K562 (cell line): Measurements from ENCODE around the gene RAPGEFL1. TPM values are rescaled to one million over a fixed set of nuclear protein-coding genes. Genes with fewer than 3 reads are reported as not detected.
A peak's percentile ranks its signal among the peaks of the same experiment; 100 is the strongest.

ENCODE experiments used
- ATAC-seq: fragments of 200-7000 bp; cut with Tn5 transposase; 3 replicates; pipeline ENCODE4 v1.9.1; 2020; ENCODE audit warnings: moderate library complexity
- BruUV-seq: library from RNA; stranded (reverse); fragments of 400-500 nt; replicated peaks from 2 replicates; lab custom pipeline; 2021; lab: Mats Ljungman, UMichigan
- CTCF ChIA-PET: fragments of 300-600 bp; formaldehyde crosslinking; extraction: SDS; loops from one replicate; lab custom pipeline; 2021; ENCODE audit warnings: low intra/inter-chr PET ratio; lab: Yijun Ruan, JAX
- POLR2A ChIA-PET: fragments of 300-600, 350-650 bp; sonication (Branson Sonifier 250); formaldehyde crosslinking; extraction: SDS; loops from one replicate; lab custom pipeline; 2021; ENCODE audit warnings: antibody characterized with exemption, inconsistent platforms; lab: Yijun Ruan, JAX
- DNase-seq, 4 experiments: peaks; one replicate each; pipeline versions ENCODE4 v3.0.0 to v3.0.0-alpha.2; 2011 to 2018; ENCODE audit warnings: low spot score in 3 of 4, mixed read lengths in 3 of 4; ENCODE audit errors: extremely low read depth in 1 of 4
- FAIRE-seq: peaks from 2 replicates; lab custom pipeline; 2011; peaks lifted over from hg19 to GRCh38; lab: Jason Lieb, UNC
- H2AFZ ChIP-seq: 2 replicates; pipeline ENCODE4 v1.6.0; 2011; ENCODE audit warnings: low read depth, low read length, control low read depth, inconsistent platforms
- H3K27ac ChIP-seq: fragments of 200-600 bp; 3 replicates; pipeline ENCODE4 v1.8.0; 2011; ENCODE audit warnings: low read depth, mild to moderate bottlenecking, control low read depth, inconsistent platforms, low read length, moderate library complexity, mixed read lengths; ENCODE audit errors: extremely low read depth
- H3K27me3 ChIP-seq, 2 experiments: fragments of 300-600 bp in 1 of 2; 2 replicates in 1 of 2; 3 replicates in 1 of 2; pipeline versions ENCODE4 v1.6.0 to v1.8.0; 2011; ENCODE audit warnings: inconsistent platforms in 2 of 2, low read length in 2 of 2, mild to moderate bottlenecking in 1 of 2, mixed read lengths in 1 of 2, moderate library complexity in 1 of 2; ENCODE audit not compliant: control insufficient read depth in 2 of 2, insufficient read depth in 2 of 2
- H3K36me3 ChIP-seq: fragments of 300-600 bp; 3 replicates; pipeline ENCODE4 v1.8.0; 2011; ENCODE audit warnings: mild to moderate bottlenecking, low read length, inconsistent platforms; ENCODE audit not compliant: control insufficient read depth, insufficient read depth
- H3K4me1 ChIP-seq, 2 experiments: fragments of 200-600 bp in 1 of 2; replicated peaks in 1 of 2; 2 replicates in 1 of 2; 3 replicates in 1 of 2; pipeline versions ENCODE4 v1.5.1 to v1.8.0; 2011; ENCODE audit warnings: inconsistent platforms in 2 of 2, low read length in 2 of 2, mild to moderate bottlenecking in 1 of 2, mixed read lengths in 1 of 2, moderate library complexity in 1 of 2; ENCODE audit not compliant: control insufficient read depth in 2 of 2, insufficient read depth in 2 of 2
- H3K4me2 ChIP-seq: 2 replicates; pipeline ENCODE4 v1.6.1; 2011; ENCODE audit warnings: low read length, control low read depth, inconsistent platforms, mixed read lengths; ENCODE audit not compliant: insufficient read depth
- H3K4me3 ChIP-seq: fragments of 200-600 bp; sonication (generic), shearing (Covaris generic); 2 replicates; pipeline ENCODE4 v1.5.1; 2016; ENCODE audit warnings: control low read depth, inconsistent platforms
- H3K79me2 ChIP-seq: fragments of 200-600 bp; 3 replicates; pipeline ENCODE4 v1.8.0; 2011; ENCODE audit warnings: low read length, inconsistent platforms; ENCODE audit not compliant: control insufficient read depth, insufficient read depth
- H3K9ac ChIP-seq, 2 experiments: 2 replicates each; pipeline versions ENCODE4 v1.6.0 to v1.6.1; 2011; ENCODE audit warnings: low read depth in 2 of 2, low read length in 2 of 2, control low read depth in 1 of 2, inconsistent platforms in 1 of 2, mild to moderate bottlenecking in 1 of 2, mixed read lengths in 1 of 2; ENCODE audit not compliant: insufficient read depth in 1 of 2
- H3K9me1 ChIP-seq: one replicate; pipeline ENCODE4 v1.6.0; 2011; ENCODE audit warnings: inconsistent platforms, mild to moderate bottlenecking, low read length, moderate library complexity; ENCODE audit not compliant: control insufficient read depth, insufficient read depth
- H3K9me3 ChIP-seq: replicated peaks from 2 replicates; pipeline ENCODE4 v1.5.1; 2011; ENCODE audit warnings: low read depth, low read length, inconsistent platforms; ENCODE audit not compliant: control insufficient read depth, insufficient read depth
- H4K20me1 ChIP-seq: replicated peaks from 2 replicates; pipeline ENCODE4 v1.6.1; 2011; ENCODE audit warnings: low read length, inconsistent platforms, mixed read lengths; ENCODE audit not compliant: control insufficient read depth, insufficient read depth
- FIP1L1 ChIP-seq: fragments of 200-400 bp; formaldehyde crosslinking; IDR thresholded peaks from 2 replicates; pipeline ENCODE4 v1.6.1; 2018; ENCODE audit warnings: mild to moderate bottlenecking, low read depth, low read length; ENCODE audit not compliant: poor library complexity, severe bottlenecking
- FOXM1 ChIP-seq, 2 experiments: fragments of 450-650 bp in 1 of 2; sonication (generic) in 1 of 2; formaldehyde crosslinking in 1 of 2; IDR thresholded peaks; 2 replicates each; pipeline versions ENCODE4 v1.6.1 to v1.9.0; 2017 to 2022; ENCODE audit warnings: low read depth in 2 of 2, mild to moderate bottlenecking in 2 of 2, missing genetic modification reagents in 1 of 2, moderate library complexity in 1 of 2
- HDGF ChIP-seq: fragments of 450-650 bp; IDR thresholded peaks from 2 replicates; pipeline ENCODE4 v1.6.1; 2016
- HMG20A ChIP-seq: fragments of 450-650 bp; formaldehyde crosslinking; conservative IDR thresholded peaks from 2 replicates; pipeline ENCODE4 v1.4.0; 2020; ENCODE audit warnings: mild to moderate bottlenecking, mixed read lengths
- HNRNPUL1 ChIP-seq: fragments of 200-400 bp; formaldehyde crosslinking; IDR thresholded peaks from 2 replicates; pipeline ENCODE4 v1.6.1; 2017; ENCODE audit warnings: low read length
- MAFG ChIP-seq: fragments of 450-650 bp; conservative IDR thresholded peaks from 2 replicates; pipeline ENCODE4 v1.6.1; 2016; ENCODE audit warnings: missing genetic modification characterization, missing compliant biosample characterization
- MLLT1 ChIP-seq, 2 experiments: fragments of 450-650 bp; IDR thresholded peaks; 2 replicates each; pipeline ENCODE4 v1.6.1; 2016
- NCOR1 ChIP-seq: fragments of 450-650 bp; IDR thresholded peaks from 2 replicates; pipeline ENCODE4 v1.6.1; 2016; ENCODE audit warnings: mild to moderate bottlenecking, moderate library complexity
- NFYB ChIP-seq: IDR thresholded peaks from 2 replicates; pipeline ENCODE4 v1.6.1; 2011; ENCODE audit warnings: mild to moderate bottlenecking, moderate library complexity; ENCODE audit not compliant: insufficient read length; ENCODE audit errors: extremely low read depth
- POLR2A ChIP-seq: fragments of 450-650 bp; conservative IDR thresholded peaks from 2 replicates; pipeline ENCODE4 v1.6.1; 2016
- POLR2AphosphoS5 ChIP-seq: IDR thresholded peaks from 2 replicates; pipeline ENCODE4 v1.6.1; 2011; ENCODE audit warnings: mild to moderate bottlenecking, low read depth, low read length, moderate library complexity; ENCODE audit not compliant: control insufficient read depth, insufficient read depth
- SREBF2 ChIP-seq: sonication (generic); formaldehyde crosslinking; IDR thresholded peaks from 2 replicates; pipeline ENCODE4 v1.4.0; 2020; ENCODE audit warnings: mild to moderate bottlenecking, missing genetic modification reagents
- ZC3H11A ChIP-seq: IDR thresholded peaks from 2 replicates; pipeline ENCODE4 v1.6.1; 2012; ENCODE audit warnings: low read depth, low read length, improper control_type of control experiment
- ZEB2 ChIP-seq: fragments of 450-650 bp; IDR thresholded peaks from 2 replicates; pipeline ENCODE4 v1.6.1; 2016
- ZNF133 ChIP-seq: fragments of 250-450 bp; sonication (Bioruptor Pico); IDR thresholded peaks from 2 replicates; pipeline ENCODE4 v1.4.0; 2020; ENCODE audit warnings: mild to moderate bottlenecking
- ZNF146 ChIP-seq: IDR thresholded peaks from one replicate; pipeline ENCODE4 v1.6.1; 2018; ENCODE audit warnings: missing compliant biosample characterization; ENCODE audit not compliant: unreplicated experiment
- ZNF436 ChIP-seq: fragments of 250-450, 450-650 bp; sonication (Bioruptor Pico); formaldehyde crosslinking; IDR thresholded peaks from 2 replicates; pipeline ENCODE4 v1.7.0; 2020; ENCODE audit warnings: mild to moderate bottlenecking
- ZNF583 ChIP-seq: fragments of 250-450 bp; sonication (Bioruptor Pico); IDR thresholded peaks from 2 replicates; pipeline ENCODE4 v1.4.0; 2020
- WGBS: fragments of 100-300 bp; shearing (Covaris generic); methylation state at CpG from one replicate; pipeline ENCODE4 v1.1.6; 2016; ENCODE audit warnings: low coverage, mixed read lengths; ENCODE audit not compliant: insufficient coverage; ENCODE audit errors: missing lambda C conversion rate; 5-methylcytosine and 5-hydroxymethylcytosine counted together
- in situ Hi-C: fragments of 300-500 bp; cut with MboI; formaldehyde crosslinking; loops from 4 replicates; pipeline ENCODE4 v1.15.0; 2018; ENCODE audit warnings: inconsistent platforms, mixed read lengths
- intact Hi-C: fragments of 100-400 bp; cut with micrococcal nuclease; formaldehyde crosslinking; loops from 2 replicates; pipeline ENCODE4 v1.14.2; 2022
- polyA plus RNA-seq, 8 experiments: library from polyadenylated mRNA; depleted of rRNA in 4 of 8; stranded (reverse) in 5 of 8; unstranded in 3 of 8; fragments of >200 nt; fragmentation: Nextera tagmentation in 2 of 8; fragmentation: Illumina TruSeq in 1 of 8; extraction: Ambion mirVana in 2 of 8; extraction: Trizol in 1 of 8; gene quantifications; 2 replicates each; pipeline versions ENCODE4 v1.2.1 to v1.2.3, GENCODE V29; 2011 to 2014; ENCODE audit warnings: inconsistent platforms in 1 of 8, missing spikeins in 1 of 8
- total RNA-seq, 7 experiments: library from RNA; depleted of rRNA in 6 of 7; stranded (reverse); fragments of >200 nt in 6 of 7; fragmentation: Illumina TruSeq in 2 of 7; extraction: Trizol in 2 of 7; gene quantifications; 2 replicates each; pipeline versions ENCODE4 v1.2.1 to v1.2.3, GENCODE V29; 2011 to 2021; ENCODE audit warnings: low replicate concordance in 1 of 7
- TF ChIP-seq, protein P1 (sequence below): sonication (generic); formaldehyde crosslinking; IDR thresholded peaks from 2 replicates; pipeline ENCODE4 v1.5.0; 2020; ENCODE audit warnings: missing genetic modification reagents

The RAPGEFL1 gene
- total and polyA plus RNA-seq, 9 of the 15 experiments (the other 6 are each of a cell fraction or from before 2014, with no cell fraction given) = 0.18 to 4.1 (median 2.1) TPM

- Histone ChIP-seq H3K9me3 (no peaks in the 10 kb centered on the region), H3K36me3 (peaks cover 10% of the 10 kb centered on the region; the same call in 2 of the 3 replicates), H3K79me2 (no peaks in the 10 kb centered on the region), H3K9ac (peak overlapping the region in 1 of 2 experiments; percentile 38; a peak in 1 of 4 replicates), H3K4me3 (no peak overlapping the region), H4K20me1 (no peaks in the 10 kb centered on the region), H2AFZ (no peak overlapping the region), H3K9me1 (peaks cover 5% of the 10 kb centered on the region), H3K27me3 (no peaks in the 10 kb centered on the region), H3K27ac (no peak overlapping the region), H3K4me2 (no peak overlapping the region), H3K4me1 (peaks cover 10 to 28% of the 10 kb centered on the region in 2 experiments; a peak in 4 of 5 replicates)
- DNase-seq (no peak), ATAC-seq (no peak), FAIRE-seq (no peak)
- TF ChIP-seq HNRNPUL1 (no peak), MAFG (tag) (no peak), ZNF133 (CRISPR knock-in tag) (no peak), ZNF436 (no peak), SREBF2 (CRISPR knock-in tag) (no peak), ZNF146 (CRISPR knock-in tag) (no peak), NFYB (no peak), ZC3H11A (no peak), FIP1L1 (no peak), ZEB2 (no peak), HDGF (no peak), POLR2AphosphoS5 (no peak), HMG20A (no peak), POLR2A (no peak), NCOR1 (no peak), MLLT1 (IDR thresholded peaks at IDR 0.05) (no peak), FOXM1 (IDR thresholded peaks at IDR 0.05; ENCODE audit: low read depth) (no peak), FOXM1 (CRISPR knock-in tag; IDR thresholded peaks at IDR 0.05; ENCODE audit: low read depth) (no peak), ZNF583 (CRISPR knock-in tag) (no peak)
- TF ChIP-seq, protein P1, sequence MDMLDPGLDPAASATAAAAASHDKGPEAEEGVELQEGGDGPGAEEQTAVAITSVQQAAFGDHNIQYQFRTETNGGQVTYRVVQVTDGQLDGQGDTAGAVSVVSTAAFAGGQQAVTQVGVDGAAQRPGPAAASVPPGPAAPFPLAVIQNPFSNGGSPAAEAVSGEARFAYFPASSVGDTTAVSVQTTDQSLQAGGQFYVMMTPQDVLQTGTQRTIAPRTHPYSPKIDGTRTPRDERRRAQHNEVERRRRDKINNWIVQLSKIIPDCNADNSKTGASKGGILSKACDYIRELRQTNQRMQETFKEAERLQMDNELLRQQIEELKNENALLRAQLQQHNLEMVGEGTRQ = no peak
- WGBS = 52% methylated on average over 5 of the region's 5 CpGs
- intact Hi-C loops = no loop called here
- in situ Hi-C loops = no loop called here
- CTCF ChIA-PET = no interaction called here
- no TSS peak for BruUV-seq
- POLR2A ChIA-PET = interaction anchor here (0.8 to 1.6 kb wide), 4 partner anchors 7 to 28 kb away, joined by 3 to 7 read pairs (median 4); no protein-coding TSS in a partner anchor
Measured at GRCh38 chr17:40180694-40181093, 3.4 kb downstream of the RAPGEFL1 start.
